Stimulated activated naive CD4-positive, alpha-beta T cell (primary cell): ENCODE results near the gene ZNF467.

Experiments used
- DNase-seq, 6 experiments: peaks; one replicate each; lab custom pipeline; 2025; lab: John Stamatoyannopoulos, UW

ZNF467 gene

GRCh38 chr7:149727899-149728476, 45.4 kb downstream of the ZNF467 start:
- no peak for DNase-seq

- DNase-seq: no peak
Observed at GRCh38 chr7:149727053-149727898, 46.1 kb downstream of the ZNF467 start.

- no peak for DNase-seq
Observed at GRCh38 chr7:149725916-149726315, 47.5 kb downstream of the ZNF467 start.

GRCh38 chr7:149725426-149725821, 48.0 kb downstream of the ZNF467 start:
- DNase-seq: no peak

GRCh38 chr7:149724661-149725425, 48.5 kb downstream of the ZNF467 start:
- no peak for DNase-seq

GRCh38 chr7:149723795-149724495, 49.4 kb downstream of the ZNF467 start:
- DNase-seq: no peak

- no peak for DNase-seq
Observed at GRCh38 chr7:149723082-149723767, 50.2 kb downstream of the ZNF467 start.

- DNase-seq: no peak
Observed at GRCh38 chr7:149722356-149722957, 50.9 kb downstream of the ZNF467 start.

GRCh38 chr7:149721084-149721601, 52.2 kb downstream of the ZNF467 start:
- no peak for DNase-seq

- no peak for DNase-seq
Observed at GRCh38 chr7:149720372-149721083, 52.9 kb downstream of the ZNF467 start.

GRCh38 chr7:149719912-149720335, 53.5 kb downstream of the ZNF467 start:
- no peak for DNase-seq

GRCh38 chr7:149719050-149719899, 54.1 kb downstream of the ZNF467 start:
- DNase-seq: no peak

- DNase-seq: no peak
Observed at GRCh38 chr7:149718730-149719049, 54.7 kb downstream of the ZNF467 start.

GRCh38 chr7:149717481-149717880, 55.9 kb downstream of the ZNF467 start:
- no peak for DNase-seq

GRCh38 chr7:149716932-149717307, 56.5 kb downstream of the ZNF467 start:
- DNase-seq: no peak

- no peak for DNase-seq
Observed at GRCh38 chr7:149716007-149716931, 57.1 kb downstream of the ZNF467 start.

GRCh38 chr7:149715476-149715875, 57.9 kb downstream of the ZNF467 start:
- no peak for DNase-seq

- DNase-seq: peak in 5 of 6 experiments; percentile 16 to 70 (median 53)
Observed at GRCh38 chr7:149714910-149715471, 58.4 kb downstream of the ZNF467 start.
